Mesenteric fat pad (tissue), 1 donor: ENCODE measurements around the gene NR1H3. TPM values are rescaled to one million over a fixed set of nuclear protein-coding genes. Genes with fewer than 3 reads are reported as not detected.

Experiments used
- DNase-seq: peaks from one replicate; pipeline ENCODE4 v3.0.0-alpha.2; 2020; ENCODE audit warnings: low spot score
- total RNA-seq: library from RNA; stranded (reverse); fragmentation: NEBNext Ultra II Directional; extraction: Animal tissue kit (Norgen Biotek cat#: 25700); gene quantifications from one replicate; pipeline ENCODE4 v1.2.1, GENCODE V29; 2021
- donor health status: DM: yes; HTN: yes; CAD: no.

Gene NR1H3
- total RNA-seq, 1 donor from 2014 or later = 73.2 TPM

DNA sequence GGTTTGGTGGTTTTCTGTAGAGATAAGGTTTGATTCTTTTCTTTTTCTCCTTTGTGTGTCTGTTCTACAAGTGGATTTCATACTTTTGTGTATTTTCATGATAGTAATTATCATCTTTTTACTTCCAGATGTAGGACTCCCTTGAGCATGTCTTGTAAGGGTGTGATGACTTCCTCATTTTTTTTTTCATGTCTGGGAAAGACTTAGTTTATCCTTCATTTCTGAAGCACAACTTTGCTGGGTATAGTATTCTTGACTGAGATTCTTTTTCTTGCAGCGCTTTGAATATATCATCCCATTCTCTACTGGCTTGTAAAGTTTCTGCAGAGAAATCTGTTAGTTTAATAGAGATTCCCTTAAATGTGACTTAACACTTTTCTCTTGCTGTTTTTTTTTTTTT, 45.1 kb downstream of the NR1H3 start:
- no peak for DNase-seq

DNA sequence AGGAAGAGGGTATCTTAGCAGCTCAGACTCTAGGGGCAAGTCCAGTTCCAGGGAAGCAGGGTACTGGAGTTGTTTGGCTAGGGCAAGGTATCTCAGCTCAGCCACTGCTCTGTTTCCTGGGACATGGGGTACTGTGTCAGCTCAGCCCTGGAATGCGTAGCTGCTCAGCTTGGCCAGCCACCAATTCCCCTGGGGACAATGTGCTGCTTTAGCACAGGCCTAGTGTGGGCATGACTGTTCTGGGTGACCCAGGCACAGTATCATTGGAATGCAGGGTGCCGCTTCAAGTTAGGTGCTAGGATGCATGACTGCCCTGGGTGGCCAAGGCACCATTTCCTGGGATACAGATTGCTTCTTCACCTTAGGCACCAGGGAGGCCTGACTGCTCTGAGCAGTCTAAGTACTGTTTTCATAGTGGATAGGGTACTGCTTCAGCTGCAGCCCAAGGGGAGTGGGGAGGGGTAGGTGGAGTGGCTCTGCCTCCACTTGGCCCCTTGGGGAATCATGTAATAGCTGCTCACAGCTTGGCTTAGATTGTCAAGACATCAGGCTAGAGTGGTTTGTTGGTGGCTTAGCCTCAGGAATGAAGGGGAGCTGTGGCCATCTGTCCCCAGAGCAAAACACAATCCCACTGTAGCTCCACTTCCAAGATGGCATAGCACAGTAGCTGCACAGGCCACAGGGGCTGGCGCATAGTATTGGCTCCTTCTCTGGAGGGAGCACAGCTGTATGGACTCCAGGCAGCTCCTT, 48.1 kb downstream of the NR1H3 start:
- peak; percentile 57 for DNase-seq

DNA sequence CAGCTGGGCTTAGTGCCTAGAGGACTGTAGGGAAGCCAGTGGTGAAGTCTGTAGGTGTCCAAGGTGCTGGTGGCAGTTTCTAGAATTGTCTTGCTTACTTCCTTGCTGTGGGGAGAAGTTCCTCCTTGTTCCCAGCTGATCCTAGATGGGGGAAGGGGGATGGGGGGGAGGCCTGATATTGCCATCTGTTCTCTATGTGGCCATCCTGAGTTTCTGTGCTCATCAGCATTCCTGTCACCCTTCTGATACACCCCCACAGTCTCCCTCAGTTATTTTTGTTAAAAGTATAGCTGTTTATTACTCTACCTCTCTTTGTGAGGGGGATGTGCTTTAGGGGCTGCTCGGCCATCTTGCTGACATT, 48.7 kb downstream of the NR1H3 start:
- DNase-seq = no peak

DNA sequence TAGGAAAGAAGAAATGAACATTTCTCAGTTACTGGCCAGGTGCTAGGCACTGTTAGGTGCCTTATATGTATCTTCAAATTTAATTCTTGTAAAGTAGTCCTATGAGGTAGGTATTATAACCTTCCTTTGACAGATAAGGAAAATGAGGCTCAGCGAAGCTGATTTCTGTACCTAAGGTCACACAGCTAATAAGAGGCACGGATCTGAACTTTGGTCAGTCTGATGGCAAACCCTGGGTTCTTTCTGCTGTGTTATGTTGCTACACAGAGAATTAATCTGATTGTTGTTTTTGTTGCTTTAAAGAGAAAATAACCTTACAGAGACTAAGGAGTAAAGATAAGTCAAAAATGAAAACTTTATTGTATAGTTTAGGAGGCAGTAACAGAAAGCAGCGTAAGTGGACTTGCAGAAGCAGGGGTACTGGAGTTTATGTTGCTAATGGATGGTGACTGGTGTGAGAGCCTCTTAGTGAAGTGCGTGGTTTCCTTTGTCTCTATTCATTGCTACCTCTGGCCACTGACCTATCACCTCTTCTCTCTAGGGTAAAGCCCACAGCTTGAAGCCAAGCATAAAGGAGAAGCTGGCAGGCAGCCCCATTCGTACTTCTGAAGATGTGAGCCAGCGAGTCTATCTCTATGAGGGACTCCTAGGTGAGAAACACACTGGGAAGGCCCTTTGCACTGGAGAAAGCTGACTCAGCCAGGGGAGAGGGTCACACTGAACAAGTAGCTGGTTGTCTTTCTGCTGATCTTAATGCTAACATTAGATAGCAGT, 50.4 kb downstream of the NR1H3 start:
- peak; percentile 78 for DNase-seq

DNA sequence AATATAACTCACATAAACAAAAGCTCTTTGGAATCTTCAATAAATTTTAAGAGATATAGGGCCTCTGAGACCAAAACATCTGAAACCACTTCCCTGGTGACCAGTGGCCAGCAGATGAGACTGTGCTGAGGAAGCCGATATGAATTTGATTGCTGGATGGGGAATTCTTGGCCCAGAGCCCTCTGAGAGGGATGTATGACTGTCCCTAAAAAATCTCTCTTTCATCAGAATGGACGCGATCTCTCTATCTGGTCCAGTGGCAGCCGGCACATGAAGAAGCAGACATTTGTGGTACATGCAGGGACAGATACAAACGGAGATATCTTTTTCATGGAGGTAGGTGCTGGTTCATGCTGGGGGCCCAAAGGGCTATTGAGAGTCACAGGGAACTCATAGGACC, 57.2 kb downstream of the NR1H3 start:
- peak; percentile 65 for DNase-seq

DNA sequence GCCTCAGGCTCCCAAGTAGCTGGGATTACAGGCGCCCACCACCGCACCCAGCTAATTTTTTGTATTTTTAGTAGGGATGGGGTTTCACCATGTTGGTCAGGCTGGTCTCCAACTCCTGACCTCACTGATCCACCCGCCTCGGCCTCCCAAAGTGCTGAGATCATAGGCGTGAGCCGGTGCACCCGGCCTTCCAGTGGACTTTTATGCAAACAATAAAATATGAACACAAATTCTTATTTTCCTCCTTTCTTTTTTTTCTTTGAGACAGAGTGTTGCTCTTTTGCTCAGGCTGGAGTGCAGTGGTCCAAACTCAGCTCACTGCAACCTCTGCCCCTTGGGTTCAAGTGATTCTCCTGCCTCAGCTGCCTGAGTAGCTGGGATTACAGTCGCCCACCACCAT, 58.7 kb downstream of the NR1H3 start:
- DNase-seq = peak; percentile 71

DNA sequence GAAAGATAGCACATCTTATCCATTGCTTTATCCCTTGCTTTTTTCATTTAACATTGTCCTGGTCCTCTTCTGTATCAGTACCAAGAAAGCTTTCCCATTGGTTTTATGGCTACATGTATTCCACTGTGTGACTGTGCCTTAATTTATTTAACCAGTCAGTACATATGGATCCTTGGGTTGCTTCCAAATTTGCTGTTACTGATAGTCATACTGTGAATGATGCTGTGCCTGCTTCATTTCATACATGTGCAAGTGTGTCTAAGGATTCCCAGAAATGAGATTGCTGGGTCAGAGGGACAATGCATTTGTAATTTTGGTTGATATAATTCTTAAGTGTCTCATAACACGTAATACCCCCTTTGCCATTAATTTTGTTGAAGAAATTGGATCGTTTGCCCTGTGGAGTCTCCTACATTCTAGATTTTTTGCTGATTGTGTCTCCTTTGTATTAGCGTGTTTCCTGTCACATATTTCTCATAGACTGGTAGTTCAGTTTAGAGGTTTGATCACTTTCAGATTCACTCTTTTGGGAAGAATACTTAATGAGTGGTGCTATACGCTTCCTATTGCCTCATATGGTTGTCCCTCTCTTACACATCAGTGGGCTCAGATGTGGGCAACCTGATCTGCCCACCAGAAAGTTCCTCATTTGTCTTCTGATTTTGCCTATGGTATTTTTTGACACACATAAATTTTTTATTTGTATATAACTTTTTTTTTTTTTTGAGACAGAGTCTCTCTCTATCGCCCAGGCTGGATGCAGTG, 59.5 kb downstream of the NR1H3 start:
- DNase-seq = no peak

DNA sequence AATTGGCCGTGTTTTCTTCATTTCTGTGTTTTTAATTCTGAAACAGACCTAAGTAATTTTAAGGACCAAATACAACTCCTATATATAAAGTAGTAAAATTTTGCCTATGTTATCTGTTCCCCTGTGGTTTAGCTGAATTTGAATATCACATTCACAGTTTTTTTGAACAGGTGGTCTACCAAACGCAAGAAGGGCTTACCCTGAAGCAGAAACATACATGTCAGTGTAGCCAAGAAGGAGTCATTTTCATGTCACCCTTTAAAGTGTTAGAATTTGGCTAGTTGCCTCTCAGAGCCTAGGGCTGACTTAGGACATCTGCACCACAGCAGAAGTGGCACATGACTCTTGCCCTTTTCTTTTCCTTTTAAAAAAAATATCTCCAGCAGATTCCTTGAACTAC, 60.4 kb downstream of the NR1H3 start:
- no peak for DNase-seq

Other genes starting within 250 kb of the NR1H3 start
- gene ARFGAP2, start 81.1 kb upstream of the NR1H3 start, total RNA-seq = 57.0 TPM
- gene PACSIN3, start 71.6 kb upstream of the NR1H3 start, total RNA-seq = 14.9 TPM
- gene DDB2, start 43.0 kb upstream of the NR1H3 start, total RNA-seq = 21.0 TPM
- 38.2 TPM for gene ACP2, start 9.2 kb upstream of the NR1H3 start, total RNA-seq
- gene MADD, start 12.1 kb downstream of the NR1H3 start, total RNA-seq = 35.7 TPM
- gene MYBPC3, start 94.7 kb downstream of the NR1H3 start, total RNA-seq = 0.48 TPM
- 74.7 TPM for gene SPI1, start 120.6 kb downstream of the NR1H3 start, total RNA-seq
- 49.7 TPM for gene SLC39A13, start 150.6 kb downstream of the NR1H3 start, total RNA-seq
- 116 TPM for gene PSMC3, start 168.4 kb downstream of the NR1H3 start, total RNA-seq
- 0.55 TPM for gene RAPSN, start 191.1 kb downstream of the NR1H3 start, total RNA-seq